Keratinocyte (primary cell): Measurements from ENCODE around the gene PEAR1. TPM values are rescaled to one million over a fixed set of nuclear protein-coding genes. Genes with fewer than 3 reads are reported as not detected.

Source experiments
- DNase-seq: peaks from one replicate; pipeline ENCODE4 v3.0.0-alpha.2; 2011; ENCODE audit warnings: low read depth, missing footprints, low spot score
- FAIRE-seq: peaks from 2 replicates; lab custom pipeline; 2011; peaks lifted over from hg19 to GRCh38; lab: Jason Lieb, UNC
- H2AFZ ChIP-seq: 2 replicates; pipeline ENCODE4 v1.6.0; 2012; ENCODE audit warnings: low read length, control low read depth, inconsistent platforms; ENCODE audit not compliant: control insufficient read depth
- H3K27ac ChIP-seq: 2 replicates; pipeline ENCODE4 v1.5.1; 2011; ENCODE audit warnings: low read length; ENCODE audit not compliant: control insufficient read depth, insufficient read depth
- H3K27me3 ChIP-seq: 3 replicates; pipeline ENCODE4 v1.6.0; 2011; ENCODE audit warnings: low read length; ENCODE audit not compliant: control insufficient read depth, insufficient read depth; ENCODE audit errors: extremely low read depth
- H3K36me3 ChIP-seq, 2 experiments: 2 replicates in 1 of 2; 3 replicates in 1 of 2; pipeline ENCODE4 v1.5.1; 2011; ENCODE audit warnings: low read length in 2 of 2, mild to moderate bottlenecking in 1 of 2; ENCODE audit not compliant: control insufficient read depth in 2 of 2, insufficient read depth in 2 of 2; ENCODE audit errors: extremely low read depth in 1 of 2
- H3K4me1 ChIP-seq: 3 replicates; pipeline ENCODE4 v1.5.1; 2011; ENCODE audit warnings: low read length; ENCODE audit not compliant: control insufficient read depth, insufficient read depth; ENCODE audit errors: extremely low read depth
- H3K4me2 ChIP-seq: 3 replicates; pipeline ENCODE4 v1.6.0; 2011; ENCODE audit warnings: low read depth, low read length; ENCODE audit not compliant: control insufficient read depth, insufficient read depth; ENCODE audit errors: extremely low read depth
- H3K4me3 ChIP-seq, 3 experiments: fragments of 200-600 bp in 1 of 3; sonication (generic) in 1 of 3; 2 replicates in 2 of 3; 3 replicates in 1 of 3; pipeline ENCODE4 v1.5.1; 2011 to 2016; ENCODE audit warnings: low read length in 3 of 3, mild to moderate bottlenecking in 3 of 3, control low read depth in 2 of 3, inconsistent platforms in 1 of 3, low read depth in 1 of 3, mixed read lengths in 1 of 3, mixed run types in 1 of 3, moderate library complexity in 1 of 3; ENCODE audit not compliant: control insufficient read depth in 2 of 3, insufficient read depth in 2 of 3; ENCODE audit errors: extremely low read depth in 1 of 3
- H3K79me2 ChIP-seq: 2 replicates; pipeline ENCODE4 v1.6.0; 2012; ENCODE audit warnings: low read length; ENCODE audit not compliant: control insufficient read depth, insufficient read depth
- H3K9ac ChIP-seq: 3 replicates; pipeline ENCODE4 v1.6.0; 2011; ENCODE audit warnings: low read length; ENCODE audit not compliant: control insufficient read depth, insufficient read depth; ENCODE audit errors: extremely low read depth
- H3K9me1 ChIP-seq: 3 replicates; pipeline ENCODE4 v1.6.0; 2011; ENCODE audit warnings: low read length; ENCODE audit not compliant: control insufficient read depth, insufficient read depth; ENCODE audit errors: extremely low read depth
- H3K9me3 ChIP-seq: 2 replicates; pipeline ENCODE4 v1.5.1; 2012; ENCODE audit warnings: low read depth, low read length; ENCODE audit not compliant: control insufficient read depth
- H4K20me1 ChIP-seq: 3 replicates; pipeline ENCODE4 v1.6.0; 2011; ENCODE audit warnings: low read length; ENCODE audit not compliant: control insufficient read depth, insufficient read depth; ENCODE audit errors: extremely low read depth
- CTCF ChIP-seq, 3 experiments: IDR thresholded peaks in 1 of 3; conservative IDR thresholded peaks in 1 of 3; optimal IDR thresholded peaks in 1 of 3; 2 replicates in 2 of 3; 3 replicates in 1 of 3; pipeline versions ENCODE3 to v1.5.1; 2011; ENCODE audit warnings: low read length in 3 of 3, mild to moderate bottlenecking in 3 of 3, moderate library complexity in 2 of 3, control low read depth in 1 of 3, inconsistent platforms in 1 of 3; ENCODE audit not compliant: insufficient read depth in 2 of 3; ENCODE audit errors: extremely low read depth in 1 of 3
- EZH2 ChIP-seq: IDR thresholded peaks from one replicate; pipeline ENCODE4 v1.6.1; 2012; ENCODE audit warnings: inconsistent platforms, mild to moderate bottlenecking, low read length, moderate library complexity
- dilution Hi-C: fragments of 300-500 bp; cut with MboI; formaldehyde crosslinking; loops from one replicate; pipeline ENCODE4 v1.7.0; 2020; ENCODE audit warnings: low sequenced_read_pairs; ENCODE audit not compliant: extremely low pct_ligation_motif_present
- polyA plus RNA-seq, 5 experiments: library from polyadenylated mRNA; depleted of rRNA in 3 of 5; stranded (reverse) in 3 of 5; stranded (forward) in 1 of 5; unstranded in 1 of 5; fragments of >200 nt; gene quantifications; 1 replicate in 1 of 5; 2 replicates in 3 of 5; 3 replicates in 1 of 5; pipeline versions ENCODE4 v1.2.1 to v1.2.3, GENCODE V29; 2011 to 2012; ENCODE audit warnings: missing spikeins in 2 of 5, low read depth in 1 of 5, low replicate concordance in 1 of 5

Gene PEAR1
- polyA plus RNA-seq, 1 donor (not counting 4 experiments of a cell fraction or from before 2014, with no cell fraction given), result 4.2 TPM

GRCh38 chr1:156956333-156956732 lies 62.8 kb downstream of the PEAR1 start:
- H3K27me3 ChIP-seq, result no peaks in the 10 kb centered on the region
- no peaks in the 10 kb centered on the region for H4K20me1 ChIP-seq
- dilution Hi-C loops, result no loop called here
- H3K4me1 ChIP-seq, result no peaks in the 10 kb centered on the region
- no peaks in the 10 kb centered on the region for H3K9me3 ChIP-seq
- peaks cover 17 to 18% of the 10 kb centered on the region in 2 experiments for H3K36me3 ChIP-seq
- no peaks in the 10 kb centered on the region for H3K9me1 ChIP-seq
- no peaks in the 10 kb centered on the region for H3K79me2 ChIP-seq
- H3K9ac ChIP-seq, result no peak overlapping the region
- no peak overlapping the region for H3K4me2 ChIP-seq
- TF ChIP-seq CTCF (optimal IDR thresholded peaks at IDR 0.05 in 1 of 3, IDR thresholded peaks at IDR 0.05 in 1 of 3, conservative IDR thresholded peaks at IDR 0.05 in 1 of 3; ENCODE audit: extremely low read depth in 1 of 3, insufficient read depth in 2 of 3, low read length in 3 of 3), result no peak
- TF ChIP-seq EZH2, result no peak
- DNase-seq (no peak), FAIRE-seq (no peak)
- H3K27ac ChIP-seq, result no peak overlapping the region
- H3K4me3 ChIP-seq, result no peak overlapping the region
- no peak overlapping the region for H2AFZ ChIP-seq

- Histone ChIP-seq H3K27me3 (no peaks in the 10 kb centered on the region), H3K4me2 (no peak overlapping the region), H3K79me2 (no peaks in the 10 kb centered on the region), H3K4me3 (no peak overlapping the region), H3K4me1 (no peaks in the 10 kb centered on the region), H2AFZ (no peak overlapping the region), H3K9ac (no peak overlapping the region), H3K9me3 (no peaks in the 10 kb centered on the region), H3K9me1 (no peaks in the 10 kb centered on the region), H3K27ac (no peak overlapping the region), H3K36me3 (peaks cover 18% of the 10 kb centered on the region in 2 experiments), H4K20me1 (no peaks in the 10 kb centered on the region)
- DNase-seq, result no peak
- dilution Hi-C loops, result no loop called here
- no peak for TF ChIP-seq EZH2
- TF ChIP-seq CTCF (optimal IDR thresholded peaks at IDR 0.05 in 1 of 3, IDR thresholded peaks at IDR 0.05 in 1 of 3, conservative IDR thresholded peaks at IDR 0.05 in 1 of 3; ENCODE audit: extremely low read depth in 1 of 3, insufficient read depth in 2 of 3, low read length in 3 of 3), result no peak
- FAIRE-seq, result no peak
These were observed 64.1 kb downstream of the PEAR1 start for GRCh38 chr1:156957634-156958033.
